NCI-H2196 treated with DMSO at 0.1 percent for 48 hours (cell line): ENCODE measurements around the gene PGA5.
"Not testable (repeated sequence)": the region's sequence is repeated elsewhere in the genome, so short reads cannot be mapped to it uniquely, and the experiment has no call there.

Source experiments
- DNase-seq: peaks from one replicate; lab custom pipeline; 2025; ENCODE audit not compliant: unreplicated experiment; lab: John Stamatoyannopoulos, UW

The PGA5 gene

GRCh38 chr11:61240875-61241274 lies at the start of gene PGA5:
Gene PGA5, plus strand, starts transcription at chr11:61241175. Its CDS starts 52 bp downstream, at chr11:61241227.
- not testable (repeated sequence) for DNase-seq

GRCh38 chr11:61193596-61193995 lies 47.4 kb upstream of the PGA5 start:
- no peak for DNase-seq

- no peak for DNase-seq
Measured at GRCh38 chr11:61194169-61194671, 46.8 kb upstream of the PGA5 start.

GRCh38 chr11:61194981-61195695 lies 45.8 kb upstream of the PGA5 start:
- no peak for DNase-seq

GRCh38 chr11:61195719-61196118 lies 45.3 kb upstream of the PGA5 start:
- DNase-seq = no peak

- no peak for DNase-seq
Measured at GRCh38 chr11:61198361-61198760, 42.6 kb upstream of the PGA5 start.

- DNase-seq = no peak
Measured at GRCh38 chr11:61198948-61199523, 41.9 kb upstream of the PGA5 start.

- DNase-seq = no peak
Measured at GRCh38 chr11:61201476-61201875, 39.5 kb upstream of the PGA5 start.

- DNase-seq = not testable (repeated sequence)
Measured at GRCh38 chr11:61202950-61203746, 37.8 kb upstream of the PGA5 start, which contains the start of gene PGA3. Gene PGA3, plus strand, starts transcription at chr11:61203515. Its CDS starts 50 bp downstream, at chr11:61203565.

GRCh38 chr11:61203873-61204272 lies 37.1 kb upstream of the PGA5 start:
- DNase-seq = not testable (repeated sequence)

GRCh38 chr11:61204502-61205059 lies 36.4 kb upstream of the PGA5 start:
- DNase-seq = not testable (repeated sequence)

GRCh38 chr11:61207636-61208310 lies 33.2 kb upstream of the PGA5 start:
- DNase-seq = not testable (repeated sequence)

GRCh38 chr11:61210629-61211028 lies 30.3 kb upstream of the PGA5 start:
- not testable (repeated sequence) for DNase-seq

- DNase-seq = not testable (repeated sequence)
Measured at GRCh38 chr11:61211327-61211952, 29.5 kb upstream of the PGA5 start.

- not testable (repeated sequence) for DNase-seq
Measured at GRCh38 chr11:61212202-61212601, 28.8 kb upstream of the PGA5 start.

GRCh38 chr11:61213711-61214324 lies 27.2 kb upstream of the PGA5 start:
- DNase-seq = not testable (repeated sequence)

GRCh38 chr11:61218306-61218705 lies 22.7 kb upstream of the PGA5 start:
- DNase-seq = not testable (repeated sequence)

GRCh38 chr11:61219016-61219415 lies 22.0 kb upstream of the PGA5 start:
- DNase-seq = not testable (repeated sequence)

- DNase-seq = not testable (repeated sequence)
Measured at GRCh38 chr11:61222047-61222446, 18.9 kb upstream of the PGA5 start, which contains the start of gene PGA4. Gene PGA4, plus strand, starts transcription at chr11:61222347. Its CDS starts 54 bp downstream, at chr11:61222401.
